Fibroblast of lung (primary cell): ENCODE results near the gene PARK7. TPM values are rescaled to one million over a fixed set of nuclear protein-coding genes. Genes with fewer than 3 reads are reported as not detected.
"Not testable (repeated sequence)": the region's sequence is repeated elsewhere in the genome, so short reads cannot be mapped to it uniquely, and the experiment has no call there.

ENCODE experiments used
- DNase-seq, 2 donors: peaks; one replicate each; pipeline versions ENCODE4 v3.0.0 to v3.0.0-alpha.2; 2010; ENCODE audit warnings: low read depth in 2 of 2
- H2AFZ ChIP-seq: 2 replicates; pipeline ENCODE4 v1.5.1; 2012; ENCODE audit warnings: low read length, control low read depth, inconsistent platforms
- H3K27ac ChIP-seq: 2 replicates; pipeline ENCODE4 v1.5.1; 2011; ENCODE audit warnings: low read length, control low read depth; ENCODE audit not compliant: insufficient read depth
- H3K27me3 ChIP-seq: 2 replicates; pipeline ENCODE4 v1.5.1; 2011; ENCODE audit warnings: mild to moderate bottlenecking, low read length; ENCODE audit not compliant: control insufficient read depth, insufficient read depth
- H3K36me3 ChIP-seq: 2 replicates; pipeline ENCODE4 v1.5.1; 2011; ENCODE audit warnings: low read length; ENCODE audit not compliant: control insufficient read depth, insufficient read depth
- H3K4me1 ChIP-seq: 2 replicates; pipeline ENCODE4 v1.5.1; 2011; ENCODE audit warnings: low read length; ENCODE audit not compliant: control insufficient read depth, insufficient read depth; ENCODE audit errors: extremely low read depth
- H3K4me2 ChIP-seq: 2 replicates; pipeline ENCODE4 v1.5.1; 2011; ENCODE audit warnings: low read length, control low read depth; ENCODE audit not compliant: insufficient read depth; ENCODE audit errors: extremely low read depth
- H3K4me3 ChIP-seq, 4 experiments: fragments of 200-600 bp in 1 of 4; sonication (generic) in 1 of 4; replicated peaks in 1 of 4; 2 replicates each; pipeline ENCODE4 v1.5.1; 2011 to 2016; ENCODE audit warnings: low read length in 4 of 4, low read depth in 3 of 4, mild to moderate bottlenecking in 3 of 4, control low read depth in 2 of 4, inconsistent platforms in 1 of 4, mixed read lengths in 1 of 4; ENCODE audit not compliant: insufficient read depth in 1 of 4; ENCODE audit errors: control extremely low read depth in 1 of 4
- H3K79me2 ChIP-seq: 2 replicates; pipeline ENCODE4 v1.5.1; 2012; ENCODE audit warnings: mild to moderate bottlenecking, low read length, inconsistent platforms; ENCODE audit not compliant: control insufficient read depth, insufficient read depth
- H3K9ac ChIP-seq: 2 replicates; pipeline ENCODE4 v1.5.1; 2011; ENCODE audit warnings: mild to moderate bottlenecking, low read length, control low read depth; ENCODE audit not compliant: insufficient read depth
- H3K9me3 ChIP-seq: 2 replicates; pipeline ENCODE4 v1.5.1; 2012; ENCODE audit warnings: low read depth, low read length; ENCODE audit not compliant: control insufficient read depth, insufficient read depth
- H4K20me1 ChIP-seq: 2 replicates; pipeline ENCODE4 v1.5.1; 2011; ENCODE audit warnings: low read length; ENCODE audit not compliant: control insufficient read depth, insufficient read depth; ENCODE audit errors: extremely low read depth
- CTCF ChIP-seq, 2 donors: IDR thresholded peaks in 1 of 2; conservative IDR thresholded peaks in 1 of 2; 1 replicate in 1 of 2; 2 replicates in 1 of 2; pipeline ENCODE4 v1.5.1; 2011 to 2012; ENCODE audit warnings: low read length in 2 of 2, control low read depth in 1 of 2, inconsistent platforms in 1 of 2, low read depth in 1 of 2, mild to moderate bottlenecking in 1 of 2
- EZH2 ChIP-seq: IDR thresholded peaks from 2 replicates; pipeline ENCODE4 v1.5.1; 2012; ENCODE audit warnings: low read length, control low read depth, mild to moderate bottlenecking; ENCODE audit errors: missing control alignments
- polyA plus RNA-seq, 2 donors: library from polyadenylated mRNA; depleted of rRNA in 1 of 2; stranded (reverse) in 1 of 2; unstranded in 1 of 2; fragments of >200 nt; gene quantifications; 2 replicates each; pipeline ENCODE4 v1.2.1, GENCODE V29; 2011 to 2012; ENCODE audit warnings: missing spikeins in 1 of 2
- total RNA-seq: library from RNA; depleted of rRNA; stranded (reverse); fragments of >200 nt; gene quantifications from 2 replicates; pipeline ENCODE4 v1.2.1, GENCODE V29; 2014

The PARK7 gene
- total and polyA plus RNA-seq, 2 donors (not counting 1 experiment from before 2014, with no cell fraction given), result 264 to 513 TPM

DNA sequence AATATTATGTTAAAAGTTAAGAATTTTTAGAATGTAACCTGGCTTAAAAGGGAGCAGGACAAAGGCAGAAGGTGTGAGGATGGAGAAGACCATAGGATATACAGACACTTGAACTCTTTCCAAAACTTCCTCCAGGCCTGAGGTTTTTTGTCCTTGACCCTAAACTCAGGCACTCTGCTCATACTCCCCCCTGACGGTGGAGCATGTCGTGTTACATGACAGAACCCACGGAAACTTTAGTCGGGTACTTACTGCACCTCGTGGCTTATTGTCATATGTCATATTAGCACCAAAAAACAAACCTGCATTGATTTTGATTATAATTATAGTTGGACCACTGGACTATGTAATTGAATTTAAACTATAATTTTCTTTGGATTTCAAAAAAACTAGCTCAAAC lies 41.6 kb upstream of the PARK7 start:
- Histone ChIP-seq H3K36me3 (no peaks in the 10 kb centered on the region), H3K9ac (no peak overlapping the region), H3K4me2 (no peak overlapping the region), H3K4me3 (no peak overlapping the region), H3K79me2 (no peaks in the 10 kb centered on the region), H3K27me3 (peaks cover 3% of the 10 kb centered on the region), H4K20me1 (no peaks in the 10 kb centered on the region), H2AFZ (no peak overlapping the region), H3K9me3 (no peaks in the 10 kb centered on the region), H3K4me1 (no peaks in the 10 kb centered on the region), H3K27ac (no peak overlapping the region)
- no peak for DNase-seq
- no peak for TF ChIP-seq EZH2

- no peak for TF ChIP-seq EZH2
- no peak for TF ChIP-seq CTCF (conservative IDR thresholded peaks at IDR 0.05 in 1 of 2, IDR thresholded peaks at IDR 0.05 in 1 of 2; ENCODE audit: low read depth in 1 of 2, low read length in 2 of 2)
- Histone ChIP-seq H3K36me3 (no peaks in the 10 kb centered on the region), H2AFZ (no peak overlapping the region), H4K20me1 (no peaks in the 10 kb centered on the region), H3K4me3 (no peak overlapping the region), H3K27ac (no peak overlapping the region), H3K4me1 (no peaks in the 10 kb centered on the region), H3K9ac (no peak overlapping the region), H3K4me2 (no peak overlapping the region), H3K27me3 (no peaks in the 10 kb centered on the region), H3K9me3 (no peaks in the 10 kb centered on the region), H3K79me2 (no peaks in the 10 kb centered on the region)
- peak in 1 of 2 donors; percentile 77 for DNase-seq
Measured at GRCh38 chr1:7921796-7922195, 39.7 kb upstream of the PARK7 start.

- Histone ChIP-seq H3K9me3 (no peaks in the 10 kb centered on the region), H3K27me3 (no peaks in the 10 kb centered on the region), H3K4me2 (no peak overlapping the region), H3K36me3 (no peaks in the 10 kb centered on the region), H4K20me1 (no peaks in the 10 kb centered on the region), H3K4me3 (no peak overlapping the region), H3K79me2 (no peaks in the 10 kb centered on the region), H3K4me1 (no peaks in the 10 kb centered on the region), H3K27ac (no peak overlapping the region), H2AFZ (no peak overlapping the region), H3K9ac (no peak overlapping the region)
- DNase-seq, result peak; percentile 21 to 68
- TF ChIP-seq EZH2 (no peak), CTCF (conservative IDR thresholded peaks at IDR 0.05 in 1 of 2, IDR thresholded peaks at IDR 0.05 in 1 of 2; ENCODE audit: low read depth in 1 of 2, low read length in 2 of 2) (no peak)
Measured at GRCh38 chr1:7922301-7922700, 39.2 kb upstream of the PARK7 start.

DNA sequence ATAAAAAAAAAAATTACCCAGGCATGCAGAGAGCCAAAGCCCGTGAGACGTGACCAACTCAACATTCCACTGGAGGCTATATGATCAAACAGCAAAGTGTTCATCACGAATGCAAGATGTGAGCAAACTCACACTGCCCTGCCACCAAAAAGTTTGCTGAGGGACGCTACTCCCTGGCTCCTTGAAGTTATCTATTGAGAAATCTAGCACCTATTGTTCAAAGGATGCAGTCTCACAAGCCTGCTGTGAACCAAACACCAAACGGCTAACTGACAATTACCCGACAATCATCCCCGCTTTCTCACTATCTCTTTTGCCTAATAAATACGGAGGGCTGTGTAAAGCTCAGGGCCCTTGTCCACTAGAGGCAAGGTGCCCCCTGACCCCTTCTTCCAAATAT lies 34.5 kb upstream of the PARK7 start:
- H3K79me2 ChIP-seq, H3K27me3 ChIP-seq, H3K9ac ChIP-seq, H3K4me3 ChIP-seq, H3K36me3 ChIP-seq, H4K20me1 ChIP-seq, H2AFZ ChIP-seq, H3K4me1 ChIP-seq, H3K4me2 ChIP-seq, H3K9me3 ChIP-seq, H3K27ac ChIP-seq, DNase-seq: not testable (repeated sequence)
